HCT116 (cell line): ENCODE measurements around the gene DCLRE1B.

Source experiments
- CBX3 ChIP-seq: IDR thresholded peaks from 2 replicates; pipeline ENCODE4 v1.6.1; 2012; ENCODE audit warnings: low read depth
- CEBPB ChIP-seq: IDR thresholded peaks from 2 replicates; pipeline ENCODE4 v1.6.1; 2012; ENCODE audit warnings: low read depth
- CTCF ChIP-seq, 3 experiments: fragments of 200-600 bp in 1 of 3; sonication (generic) in 1 of 3; IDR thresholded peaks in 2 of 3; conservative IDR thresholded peaks in 1 of 3; 2 replicates each; pipeline ENCODE4 v1.5.1; 2012 to 2017; ENCODE audit warnings: low read depth in 2 of 3, low read length in 2 of 3, antibody characterized with exemption in 1 of 3, borderline replicate concordance in 1 of 3, control low read depth in 1 of 3, mild to moderate bottlenecking in 1 of 3, mixed read lengths in 1 of 3, mixed run types in 1 of 3, moderate library complexity in 1 of 3; ENCODE audit not compliant: insufficient read depth in 1 of 3
- EGR1 ChIP-seq: IDR thresholded peaks from 2 replicates; pipeline ENCODE4 v1.6.1; 2012; ENCODE audit warnings: low read depth
- EZH2phosphoT487 ChIP-seq: fragments of 200-600 bp; IDR thresholded peaks from 2 replicates; pipeline ENCODE4 v1.6.1; 2018; ENCODE audit warnings: antibody characterized with exemption, borderline replicate concordance
- POLR2AphosphoS5 ChIP-seq: IDR thresholded peaks from 2 replicates; pipeline ENCODE4 v1.6.1; 2011; ENCODE audit warnings: mild to moderate bottlenecking, low read depth, low read length, moderate library complexity
- TCF7L2 ChIP-seq: IDR thresholded peaks from 2 replicates; pipeline ENCODE4 v1.7.0; 2011; ENCODE audit warnings: borderline replicate concordance, inconsistent platforms; ENCODE audit not compliant: insufficient read depth, insufficient read length; ENCODE audit errors: extremely low read depth

- TF ChIP-seq POLR2AphosphoS5 = no peak
- TF ChIP-seq EGR1 = no peak
- no peak for TF ChIP-seq CTCF (IDR thresholded peaks at IDR 0.05 in 2 of 3, conservative IDR thresholded peaks at IDR 0.05 in 1 of 3; ENCODE audit: borderline replicate concordance in 1 of 3, insufficient read depth in 1 of 3, low read depth in 2 of 3, low read length in 2 of 3)
- no peak for TF ChIP-seq CBX3
- no peak for TF ChIP-seq EZH2phosphoT487
- no peak for TF ChIP-seq TCF7L2
- TF ChIP-seq CEBPB = no peak
Measured at GRCh38 chr1:113930499-113931161, 25.5 kb downstream of the DCLRE1B start.
